ENCODE measurements around the gene TDRD15.

Gene TDRD15

GRCh38 chr2:21191535-21191934 lies 67.8 kb downstream of the TDRD15 start:
- H3K4me1 ChIP-seq (ENCODE audit: low read length), result no peaks in the 10 kb centered on the region
- no peaks in the 10 kb centered on the region for H3K79me2 ChIP-seq (ENCODE audit: low read length)
- H3K36me3 ChIP-seq (replicated peaks; ENCODE audit: insufficient read depth, low read length), result no peaks in the 10 kb centered on the region
- H3K9ac ChIP-seq (ENCODE audit: low read length), result no peak overlapping the region
- no peaks in the 10 kb centered on the region for H3K9me3 ChIP-seq (replicated peaks; ENCODE audit: insufficient read depth, low read length)
- no peak overlapping the region for H2AFZ ChIP-seq (ENCODE audit: low read length)
- DNase-seq, result no peak
- H3K9me2 ChIP-seq (replicated peaks; ENCODE audit: insufficient read depth, low read length), result no peaks in the 10 kb centered on the region
- H4K20me1 ChIP-seq (ENCODE audit: insufficient read depth, low read length), result no peaks in the 10 kb centered on the region
- H3K4me2 ChIP-seq (ENCODE audit: low read depth, low read length), result no peak overlapping the region
- H3K27ac ChIP-seq (ENCODE audit: low read length), result no peak overlapping the region
- no peak for TF ChIP-seq EZH2 (optimal IDR thresholded peaks at IDR 0.05; ENCODE audit: low read depth, low read length)
- no peak for TF ChIP-seq CTCF (IDR thresholded peaks at IDR 0.05; ENCODE audit: low read length)
- no peak for TF ChIP-seq EZH2phosphoT487 (IDR thresholded peaks at IDR 0.05; ENCODE audit: low read length)
- H3K27me3 ChIP-seq (replicated peaks; ENCODE audit: insufficient read depth, low read length), result no peaks in the 10 kb centered on the region
- no peaks in the 10 kb centered on the region for H3F3A ChIP-seq (ENCODE audit: insufficient read depth, low read length)
- no peak overlapping the region for H3K4me3 ChIP-seq (ENCODE audit: low read length)
